Measurements from ENCODE around the gene ACADVL. TPM values are rescaled to one million over a fixed set of nuclear protein-coding genes. Genes with fewer than 3 reads are reported as not detected.

The ACADVL gene
- total and polyA plus RNA-seq, 4 donors: 185 to 1,301 (median 1,109) TPM

- WGBS: 29% methylated on average over 11 of the region's 11 CpGs
- Histone ChIP-seq H3K4me3 (ENCODE audit: low read depth in 1 of 3, low read length in 3 of 3) (peak overlapping the region; percentile 74 to 88 (median 81)), H3K36me3 (ENCODE audit: control insufficient read depth in 4 of 4, insufficient read depth in 3 of 4, low read depth in 1 of 4, low read length in 3 of 4) (peaks cover 0 to 14% (median 0%) of the 10 kb centered on the region in 4 donors), H3K9ac (ENCODE audit: low read depth in 1 of 2, low read length in 2 of 2) (peak overlapping the region; percentile 56 to 84), H3K27ac (ENCODE audit: low read depth in 1 of 2, low read length in 2 of 2) (peak overlapping the region; percentile 92 to 96), H3K4me1 (ENCODE audit: control insufficient read depth in 4 of 4, insufficient read depth in 4 of 4, low read length in 3 of 4) (peaks cover 7 to 46% (median 26%) of the 10 kb centered on the region in 4 donors), H3K27me3 (ENCODE audit: control insufficient read depth in 4 of 4, insufficient read depth in 4 of 4, low read length in 3 of 4) (no peaks in the 10 kb centered on the region), H3K9me3 (ENCODE audit: control insufficient read depth in 4 of 4, low read length in 3 of 4) (no peaks in the 10 kb centered on the region)
- DNase-seq (ENCODE audit: low spot score): no peak
- TF ChIP-seq REST (IDR thresholded peaks at IDR 0.05) (no peak), HNF4G (IDR thresholded peaks at IDR 0.05) (no peak), FOXA1 (IDR thresholded peaks at IDR 0.05) (no peak), ZBTB33 (IDR thresholded peaks at IDR 0.05) (no peak), TAF1 (conservative IDR thresholded peaks at IDR 0.05) (no peak), HNF4A (conservative IDR thresholded peaks at IDR 0.05) (no peak), JUND (IDR thresholded peaks at IDR 0.05) (no peak), EGR1 (IDR thresholded peaks at IDR 0.05; ENCODE audit: low read depth in 2 of 2) (no peak), RAD21 (IDR thresholded peaks at IDR 0.05) (no peak), RXRA (IDR thresholded peaks at IDR 0.05) (no peak), GABPA (IDR thresholded peaks at IDR 0.05 in 1 of 2, conservative IDR thresholded peaks at IDR 0.05 in 1 of 2) (no peak), MAX (IDR thresholded peaks at IDR 0.05) (no peak)
Observed at GRCh38 chr17:7178973-7179316, 40.8 kb upstream of the ACADVL start.

- no peaks in the 10 kb centered on the region for H3K27me3 ChIP-seq (ENCODE audit: control insufficient read depth in 4 of 4, insufficient read depth in 4 of 4, low read length in 3 of 4)
- peak; percentile 54 for DNase-seq (ENCODE audit: low spot score)
- H3K36me3 ChIP-seq (ENCODE audit: control insufficient read depth in 4 of 4, insufficient read depth in 3 of 4, low read depth in 1 of 4, low read length in 3 of 4): peaks cover 0 to 14% (median 0%) of the 10 kb centered on the region in 4 donors
- peak within 1 kb of the TSS; percentile 92 to 96 for H3K27ac ChIP-seq (ENCODE audit: low read depth in 1 of 2, low read length in 2 of 2)
- peak within 1 kb of the TSS; percentile 56 to 84 for H3K9ac ChIP-seq (ENCODE audit: low read depth in 1 of 2, low read length in 2 of 2)
- peak within 1 kb of the TSS; percentile 81 to 91 (median 88) for H3K4me3 ChIP-seq (ENCODE audit: low read depth in 1 of 3, low read length in 3 of 3)
- H3K4me1 ChIP-seq (ENCODE audit: control insufficient read depth in 4 of 4, insufficient read depth in 4 of 4, low read length in 3 of 4): peaks cover 6 to 43% (median 25%) of the 10 kb centered on the region in 4 donors
- WGBS: 38% methylated on average over 20 of the region's 20 CpGs
- H3K9me3 ChIP-seq (ENCODE audit: control insufficient read depth in 4 of 4, low read length in 3 of 4): no peaks in the 10 kb centered on the region
- TF ChIP-seq ZBTB33 (IDR thresholded peaks at IDR 0.05) (peak; percentile 80), TAF1 (conservative IDR thresholded peaks at IDR 0.05) (peak; percentile 94), RAD21 (IDR thresholded peaks at IDR 0.05) (peak; percentile 28 to 59), FOXA2 (IDR thresholded peaks at IDR 0.05) (peak; percentile 43), ATF3 (IDR thresholded peaks at IDR 0.05) (peak; percentile 37), NR2F2 (IDR thresholded peaks at IDR 0.05) (peak; percentile 47), GABPA (IDR thresholded peaks at IDR 0.05 in 1 of 2, conservative IDR thresholded peaks at IDR 0.05 in 1 of 2) (peak in 1 of 2 donors; percentile 73), MAX (IDR thresholded peaks at IDR 0.05) (peak; percentile 99), CTCF (IDR thresholded peaks at IDR 0.05; ENCODE audit: low read depth, low read length, missing input control) (no peak), SP1 (IDR thresholded peaks at IDR 0.05) (peak; percentile 98), HNF4A (conservative IDR thresholded peaks at IDR 0.05) (peak; percentile 88 to 93)
Observed at GRCh38 chr17:7179317-7180254, 40.2 kb upstream of the ACADVL start, which contains the start of gene ASGR1. ASGR1 (minus strand) TSS chr17:7179370; CDS start chr17:7178563, 807 bp downstream.

Data from liver (tissue), 9 donors.